Neuronal stem cell (in vitro differentiated cells): ENCODE results near the gene GLTP.

ENCODE experiments used
- DNase-seq: peaks from one replicate; pipeline ENCODE4 v3.0.0-alpha.2; 2013; ENCODE audit warnings: low spot score
- H2AFZ ChIP-seq: one replicate; pipeline ENCODE4 v1.6.1; 2013; ENCODE audit warnings: mild to moderate bottlenecking, low read length, inconsistent platforms
- H2AK5ac ChIP-seq: 2 replicates; pipeline ENCODE4 v1.6.1; 2013; ENCODE audit warnings: low read depth, mild to moderate bottlenecking, inconsistent platforms, low read length, moderate library complexity, mixed read lengths
- H2BK120ac ChIP-seq: 2 replicates; pipeline ENCODE4 v1.6.1; 2013; ENCODE audit warnings: low read depth, mild to moderate bottlenecking, inconsistent platforms, low read length, moderate library complexity, mixed read lengths
- H2BK12ac ChIP-seq: one replicate; pipeline ENCODE4 v1.6.1; 2013; ENCODE audit warnings: low read length, inconsistent platforms
- H2BK15ac ChIP-seq: 2 replicates; pipeline ENCODE4 v1.6.1; 2013; ENCODE audit warnings: mild to moderate bottlenecking, low read length, inconsistent platforms, mixed read lengths
- H2BK5ac ChIP-seq: one replicate; pipeline ENCODE4 v1.6.1; 2013; ENCODE audit warnings: inconsistent platforms, mild to moderate bottlenecking, low read length, moderate library complexity
- H3K14ac ChIP-seq: one replicate; pipeline ENCODE4 v1.6.1; 2013; ENCODE audit warnings: low read length, inconsistent platforms
- H3K18ac ChIP-seq: 2 replicates; pipeline ENCODE4 v1.6.1; 2013; ENCODE audit warnings: low read length, inconsistent platforms
- H3K23ac ChIP-seq: 2 replicates; pipeline ENCODE4 v1.6.1; 2013; ENCODE audit warnings: low read depth, mild to moderate bottlenecking, mixed read lengths, low read length, inconsistent platforms; ENCODE audit not compliant: poor library complexity
- H3K27ac ChIP-seq: replicated peaks from 3 replicates; pipeline ENCODE4 v1.5.1; 2013; ENCODE audit warnings: low read length, inconsistent platforms
- H3K27me3 ChIP-seq, 3 experiments: 2 replicates each; pipeline ENCODE4 v1.6.1; 2013; ENCODE audit warnings: low read length in 3 of 3, mild to moderate bottlenecking in 2 of 3, inconsistent platforms in 1 of 3, low read depth in 1 of 3, mixed read lengths in 1 of 3, moderate library complexity in 1 of 3; ENCODE audit not compliant: control insufficient read depth in 3 of 3, insufficient read depth in 3 of 3
- H3K36me3 ChIP-seq, 2 donors: replicated peaks in 1 of 2; 2 replicates each; pipeline ENCODE4 v1.6.1; 2013; ENCODE audit warnings: low read length in 2 of 2; ENCODE audit not compliant: control insufficient read depth in 2 of 2, insufficient read depth in 2 of 2
- H3K4ac ChIP-seq: 2 replicates; pipeline ENCODE4 v1.6.1; 2013; ENCODE audit warnings: inconsistent platforms, mild to moderate bottlenecking, low read length, moderate library complexity
- H3K4me1 ChIP-seq, 2 donors: 1 replicate in 1 of 2; 2 replicates in 1 of 2; pipeline ENCODE4 v1.6.1; 2013; ENCODE audit warnings: low read length in 2 of 2, low read depth in 1 of 2; ENCODE audit not compliant: control insufficient read depth in 2 of 2, insufficient read depth in 1 of 2
- H3K4me2 ChIP-seq: one replicate; pipeline ENCODE4 v1.6.1; 2013; ENCODE audit warnings: mild to moderate bottlenecking, low read length, inconsistent platforms; ENCODE audit not compliant: insufficient read depth, poor library complexity, severe bottlenecking
- H3K4me3 ChIP-seq, 2 donors: 2 replicates each; pipeline ENCODE4 v1.5.1; 2013; ENCODE audit warnings: low read length in 2 of 2, mild to moderate bottlenecking in 2 of 2, inconsistent platforms in 1 of 2, moderate library complexity in 1 of 2
- H3K79me1 ChIP-seq: one replicate; pipeline ENCODE4 v1.6.1; 2013; ENCODE audit warnings: low read depth, mild to moderate bottlenecking, inconsistent platforms, low read length, moderate library complexity
- H3K9ac ChIP-seq: one replicate; pipeline ENCODE4 v1.6.1; 2013; ENCODE audit warnings: mild to moderate bottlenecking, low read depth, low read length, inconsistent platforms; ENCODE audit not compliant: poor library complexity
- H3K9me3 ChIP-seq, 2 donors: replicated peaks in 1 of 2; 2 replicates each; pipeline versions ENCODE3 to v1.6.1; 2013; ENCODE audit warnings: low read length in 2 of 2, mild to moderate bottlenecking in 2 of 2, inconsistent platforms in 1 of 2, low read depth in 1 of 2, mixed read lengths in 1 of 2, moderate library complexity in 1 of 2; ENCODE audit not compliant: control insufficient read depth in 2 of 2, insufficient read depth in 1 of 2
- H4K8ac ChIP-seq: one replicate; pipeline ENCODE4 v1.6.1; 2013; ENCODE audit warnings: low read depth, mild to moderate bottlenecking, inconsistent platforms, low read length, moderate library complexity
- H4K91ac ChIP-seq: one replicate; pipeline ENCODE4 v1.6.1; 2013; ENCODE audit warnings: low read length, low read depth, mild to moderate bottlenecking, inconsistent platforms; ENCODE audit not compliant: poor library complexity
- WGBS, 2 donors: extraction: QIAGEN DNeasy Blood & Tissue Kit; methylation state at CpG; one replicate each; pipeline ENCODE4 v1.1.7; 2013; ENCODE audit warnings: missing lambda C conversion rate in 2 of 2, mixed read lengths in 1 of 2; ENCODE audit not compliant: insufficient read length in 2 of 2, insufficient replicate concordance in 1 of 2; ENCODE audit errors: extremely low coverage in 2 of 2; 5-methylcytosine and 5-hydroxymethylcytosine counted together

Gene GLTP

GRCh38 chr12:109877504-109878246 lies 2.7 kb downstream of the GLTP start:
- Histone ChIP-seq H3K4me1 (peaks cover 10 to 14% of the 10 kb centered on the region in 2 donors), H3K18ac (no peak overlapping the region), H3K4ac (no peak overlapping the region), H3K9ac (no peak overlapping the region), H3K27me3 (peaks cover 0 to 10% (median 10%) of the 10 kb centered on the region in 3 experiments), H4K91ac (no peak overlapping the region), H2BK5ac (no peak overlapping the region), H2BK120ac (no peak overlapping the region), H3K4me3 (no peak overlapping the region), H3K4me2 (no peak overlapping the region), H3K23ac (no peak overlapping the region), H2BK15ac (no peak overlapping the region), H3K36me3 (no peaks in the 10 kb centered on the region), H3K9me3 (no peaks in the 10 kb centered on the region), H2AFZ (no peak overlapping the region), H4K8ac (no peak overlapping the region), H2BK12ac (no peak overlapping the region), H3K27ac (no peak overlapping the region), H3K79me1 (peaks cover 5% of the 10 kb centered on the region), H2AK5ac (no peak overlapping the region), H3K14ac (no peak overlapping the region)
- no CpG with 5 or more reads among the region's 10 CpGs for WGBS, 2 donors
- DNase-seq: no peak

DNA sequence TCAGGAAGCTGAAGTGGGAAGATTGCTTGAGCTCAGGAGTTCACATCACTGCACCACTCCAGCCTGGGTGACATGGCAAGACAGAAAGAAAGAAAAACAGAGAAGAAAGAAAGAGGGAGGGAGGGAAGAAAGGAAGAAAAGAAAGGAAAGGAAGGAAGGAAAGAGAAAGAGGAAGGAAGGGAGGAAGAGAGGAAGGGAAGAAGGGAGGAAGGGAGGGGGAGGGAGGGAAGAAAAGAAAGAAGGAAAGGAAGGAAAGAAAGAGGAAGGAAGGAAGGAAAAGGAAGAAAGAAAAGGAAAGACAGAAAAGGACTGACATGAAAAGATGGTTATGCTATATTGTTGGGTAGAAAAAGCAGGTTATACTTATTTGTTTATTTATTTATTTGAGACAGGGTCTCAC lies 3.9 kb downstream of the GLTP start:
- H3K79me1 ChIP-seq: peaks cover 5% of the 10 kb centered on the region
- no peak overlapping the region for H2BK12ac ChIP-seq
- no peak overlapping the region for H3K4ac ChIP-seq
- H2AFZ ChIP-seq: no peak overlapping the region
- H2BK5ac ChIP-seq: no peak overlapping the region
- no peaks in the 10 kb centered on the region for H3K9me3 ChIP-seq
- H3K4me3 ChIP-seq: no peak overlapping the region
- H4K8ac ChIP-seq: no peak overlapping the region
- H3K27ac ChIP-seq: no peak overlapping the region
- H3K4me1 ChIP-seq: peaks cover 12 to 19% of the 10 kb centered on the region in 2 donors
- H2BK120ac ChIP-seq: no peak overlapping the region
- H3K36me3 ChIP-seq: peaks cover 0 to 6% of the 10 kb centered on the region in 2 donors
- H2AK5ac ChIP-seq: no peak overlapping the region
- peaks cover 0 to 7% (median 7%) of the 10 kb centered on the region in 3 experiments for H3K27me3 ChIP-seq
- no peak overlapping the region for H3K9ac ChIP-seq
- no peak overlapping the region for H2BK15ac ChIP-seq
- H4K91ac ChIP-seq: no peak overlapping the region
- no peak overlapping the region for H3K23ac ChIP-seq
- no peak overlapping the region for H3K4me2 ChIP-seq
- no peak overlapping the region for H3K18ac ChIP-seq
- no peak for DNase-seq
- no peak overlapping the region for H3K14ac ChIP-seq

- Histone ChIP-seq H2BK15ac (no peak overlapping the region), H3K27ac (no peak overlapping the region), H3K27me3 (no peaks in the 10 kb centered on the region), H3K79me1 (peaks cover 5% of the 10 kb centered on the region), H3K9me3 (no peaks in the 10 kb centered on the region), H3K18ac (no peak overlapping the region), H3K9ac (no peak overlapping the region), H3K4ac (no peak overlapping the region), H4K91ac (no peak overlapping the region), H3K14ac (no peak overlapping the region), H2BK5ac (no peak overlapping the region), H2AK5ac (no peak overlapping the region), H4K8ac (no peak overlapping the region), H2BK12ac (no peak overlapping the region), H3K4me1 (peaks cover 9 to 16% of the 10 kb centered on the region in 2 donors), H2AFZ (no peak overlapping the region), H3K4me3 (no peak overlapping the region), H3K36me3 (peaks cover 0 to 6% of the 10 kb centered on the region in 2 donors), H3K4me2 (no peak overlapping the region), H3K23ac (no peak overlapping the region), H2BK120ac (no peak overlapping the region)
- WGBS, 2 donors: no CpG with 5 or more reads among the region's 6 CpGs
- DNase-seq: no peak
Observed at GRCh38 chr12:109875572-109876131, 4.7 kb downstream of the GLTP start.

GRCh38 chr12:109873653-109874052 lies 6.7 kb downstream of the GLTP start:
- Histone ChIP-seq H3K9me3 (no peaks in the 10 kb centered on the region), H3K14ac (no peak overlapping the region), H2BK15ac (no peak overlapping the region), H3K79me1 (no peaks in the 10 kb centered on the region), H3K27me3 (no peaks in the 10 kb centered on the region), H3K27ac (no peak overlapping the region), H2BK12ac (no peak overlapping the region), H2AFZ (no peak overlapping the region), H2AK5ac (no peak overlapping the region), H3K18ac (no peak overlapping the region), H3K4ac (no peak overlapping the region), H2BK5ac (no peak overlapping the region), H3K36me3 (peaks cover 0 to 6% of the 10 kb centered on the region in 2 donors), H3K4me3 (no peak overlapping the region), H3K9ac (no peak overlapping the region), H3K4me2 (no peak overlapping the region), H3K23ac (no peak overlapping the region), H3K4me1 (peaks cover 2 to 8% of the 10 kb centered on the region in 2 donors), H4K91ac (no peak overlapping the region), H4K8ac (no peak overlapping the region), H2BK120ac (no peak overlapping the region)
- WGBS, 2 donors: no CpG with 5 or more reads among the region's 6 CpGs
- no peak for DNase-seq
